Stimulated activated CD8-positive, alpha-beta memory T cell treated with anti-CD3 and anti-CD28 coated beads, Interleukin-4, amount 100 ng/mL, for 48 hours (primary cell): Measurements from ENCODE around the gene IL16.
"Not testable (repeated sequence)": the region's sequence is repeated elsewhere in the genome, so short reads cannot be mapped to it uniquely, and the experiment has no call there.

ENCODE experiments used
- DNase-seq: peaks from one replicate; pipeline ENCODE4 v3.0.0-alpha.2; 2020

Gene IL16

DNA sequence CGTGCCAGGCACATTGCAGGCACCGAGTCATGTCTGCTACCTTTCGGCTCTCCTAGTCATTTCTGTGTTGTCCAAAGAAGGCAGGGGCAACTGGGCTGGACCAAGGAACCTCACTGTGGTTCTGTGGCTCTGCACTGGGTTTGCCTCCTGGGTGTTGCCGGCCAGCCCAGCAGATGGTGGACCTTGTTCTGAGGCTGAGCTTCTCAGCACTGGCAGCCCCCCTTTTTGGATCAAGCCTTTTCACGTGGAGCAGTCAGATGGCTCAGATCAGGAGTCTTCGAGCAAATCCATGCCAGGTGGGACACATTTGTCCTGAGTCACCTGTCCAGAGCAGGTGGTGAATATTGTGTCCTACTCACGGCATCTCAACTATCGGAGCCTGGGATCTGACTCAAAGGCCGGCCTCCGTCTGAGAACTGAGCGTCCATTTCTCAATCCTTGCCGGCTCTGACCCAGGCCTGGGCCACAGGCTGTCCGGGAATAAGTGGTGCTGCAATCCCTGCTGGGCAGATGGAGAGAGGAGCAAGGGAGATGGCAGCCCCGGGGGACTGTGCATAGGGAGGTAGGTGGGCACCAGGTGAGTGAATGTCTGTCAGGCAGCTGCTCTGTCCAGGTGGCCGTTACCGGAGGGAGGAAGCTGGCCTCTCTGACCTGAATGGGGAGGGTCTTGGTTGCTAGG is at the start of gene IL16:
TSS of gene IL16 (plus strand) at position 304 of the 679 bp plus-strand sequence. CDS start 28,521 bp downstream, outside the sequence.
- no peak for DNase-seq

DNA sequence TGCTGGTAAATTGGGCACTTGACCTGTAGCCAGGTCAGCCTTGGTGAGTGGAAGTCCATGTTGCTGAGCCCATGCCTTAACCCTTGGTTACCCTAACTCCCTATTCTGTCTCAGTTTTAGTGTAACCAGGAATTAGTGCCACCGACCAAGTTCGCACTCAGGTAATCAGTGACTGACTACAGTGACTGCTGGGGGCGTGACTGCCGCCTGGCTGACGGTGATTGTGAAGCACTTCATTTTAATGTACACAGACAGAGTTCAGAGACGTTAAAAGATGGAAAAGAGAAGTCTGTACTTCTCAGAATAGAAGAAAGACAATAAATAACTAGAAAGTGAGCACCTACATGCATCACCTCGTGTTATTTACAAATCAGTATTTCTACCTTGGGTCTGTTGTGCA is 45.3 kb upstream of the IL16 start:
- no peak for DNase-seq

DNA sequence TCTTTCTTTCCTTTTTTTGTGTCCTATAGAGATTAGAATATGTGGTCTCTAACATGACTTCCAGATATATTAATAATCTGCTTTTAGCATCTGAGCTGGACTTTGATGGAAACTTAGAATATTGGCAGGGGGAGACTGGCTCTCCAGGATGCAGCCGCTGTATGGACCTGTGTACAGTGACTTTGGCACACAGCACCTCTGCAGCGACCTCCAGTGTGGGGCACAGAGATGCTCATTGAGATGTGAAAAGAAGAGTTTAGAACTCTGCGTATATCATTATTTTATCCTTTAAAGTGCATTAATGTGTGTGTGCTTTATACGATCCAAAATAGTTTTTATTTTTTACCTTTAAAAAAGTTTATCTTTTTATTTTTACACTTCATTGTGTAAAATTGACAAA is 44.3 kb upstream of the IL16 start:
- DNase-seq = no peak

DNA sequence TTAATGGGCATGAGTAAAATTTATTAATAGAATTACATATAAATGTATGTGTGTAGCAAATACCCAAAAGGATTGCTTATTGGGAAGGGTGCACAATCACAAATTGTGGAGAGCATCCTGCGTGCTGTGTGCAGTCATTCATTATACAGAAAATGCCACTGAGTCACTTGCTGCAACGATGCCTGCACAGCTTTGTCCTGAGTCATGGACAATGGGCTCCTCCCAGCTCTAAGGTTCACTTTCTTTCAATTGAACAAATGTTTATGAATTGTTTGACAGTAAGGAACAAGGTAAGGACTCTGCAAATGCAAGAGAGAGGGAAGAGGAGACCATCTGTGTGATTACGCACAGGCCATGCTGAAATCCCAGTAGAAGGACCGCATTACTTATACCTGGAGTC is 43.9 kb upstream of the IL16 start:
- no peak for DNase-seq

DNA sequence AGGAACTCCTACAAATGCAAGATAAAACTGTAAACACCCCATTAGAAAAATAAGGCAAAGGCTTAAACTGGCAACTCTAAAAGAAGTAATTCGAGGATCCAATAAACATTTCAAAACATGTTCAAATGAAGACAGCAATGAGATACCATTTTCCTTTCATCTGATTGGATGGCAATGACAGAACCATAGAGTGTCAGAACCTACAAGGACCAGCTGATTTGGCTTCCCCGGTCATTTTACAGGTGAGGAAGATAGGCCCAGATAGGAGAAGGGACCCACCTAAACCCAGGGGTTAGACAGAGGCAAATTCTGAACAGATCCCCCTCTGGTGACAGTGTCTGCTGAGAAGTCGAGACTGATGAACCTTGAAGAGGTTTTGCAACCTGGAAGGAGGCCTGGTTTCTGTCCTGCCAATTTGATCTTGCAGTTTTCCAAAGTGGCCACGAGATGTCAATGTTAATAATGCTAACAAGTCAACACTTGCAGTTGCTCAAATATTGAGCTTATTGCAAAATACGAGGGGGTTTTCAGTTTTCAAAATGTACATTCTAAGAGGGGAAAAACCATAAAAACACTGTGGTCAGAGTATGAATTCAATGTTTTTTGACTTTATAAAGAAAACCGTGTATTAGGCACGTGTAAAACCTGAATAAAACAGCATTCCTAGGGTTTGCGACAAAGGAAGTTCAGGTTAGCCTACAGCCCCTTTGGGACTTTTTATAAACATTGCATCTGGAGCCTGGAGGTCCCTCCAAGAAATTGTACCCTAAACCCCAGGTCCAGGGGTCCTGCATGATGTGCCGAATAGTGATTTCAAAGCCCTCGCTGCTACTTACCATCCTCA is 41.1 kb upstream of the IL16 start:
- DNase-seq = no peak

DNA sequence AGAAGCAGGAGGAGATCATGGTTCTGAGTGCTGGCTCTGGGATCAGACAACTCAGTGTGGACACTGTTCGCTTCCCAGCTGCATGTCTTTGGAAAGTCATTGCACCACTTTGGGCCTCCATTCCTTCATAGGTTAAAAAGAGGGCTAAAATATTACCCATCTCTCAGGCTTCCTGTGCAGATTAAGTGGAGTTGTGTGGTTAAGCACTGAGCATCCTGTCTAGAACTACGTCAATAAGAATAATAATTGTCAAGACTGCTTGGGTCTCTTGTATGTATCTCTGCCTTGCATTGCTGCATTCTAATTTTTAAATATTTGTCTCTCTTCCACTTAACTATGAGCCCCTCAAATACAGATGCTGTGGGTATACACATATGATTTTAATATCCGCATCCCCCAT is 40.4 kb upstream of the IL16 start:
- DNase-seq = no peak

DNA sequence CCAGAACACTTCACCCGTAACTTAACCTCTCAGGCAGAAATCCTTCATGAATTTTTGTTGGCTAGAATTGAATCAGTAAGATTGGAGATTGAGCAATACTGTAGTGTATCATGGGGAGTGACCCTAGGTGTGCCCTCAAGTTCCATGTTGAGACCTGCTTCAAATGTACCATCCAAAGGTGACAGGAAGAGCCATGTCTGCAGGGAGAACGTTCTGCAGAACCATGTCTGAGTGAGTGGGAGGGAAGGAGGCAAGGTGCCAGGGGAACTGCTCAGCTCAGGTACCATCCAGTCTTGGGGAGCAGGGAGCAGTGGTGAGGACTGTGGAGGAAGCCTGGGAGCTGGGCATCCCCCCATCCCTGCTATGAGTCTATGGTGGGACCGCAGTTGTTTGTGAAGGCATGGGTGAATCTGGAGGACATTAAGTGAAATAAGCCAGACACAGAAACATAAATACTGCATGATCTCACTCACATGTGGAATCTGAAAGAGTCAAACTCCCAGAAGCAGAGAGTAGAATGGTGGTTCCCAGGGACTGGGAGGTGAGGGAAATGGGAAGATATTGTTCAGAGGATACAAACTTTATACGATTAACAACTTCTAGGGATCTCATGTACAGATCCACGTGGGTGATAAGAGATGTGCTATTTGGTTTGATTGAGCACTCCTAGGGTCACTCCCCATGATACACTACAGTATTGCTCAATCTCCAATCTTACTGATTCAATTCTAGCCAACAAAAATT is 39.3 kb upstream of the IL16 start:
- no peak for DNase-seq

DNA sequence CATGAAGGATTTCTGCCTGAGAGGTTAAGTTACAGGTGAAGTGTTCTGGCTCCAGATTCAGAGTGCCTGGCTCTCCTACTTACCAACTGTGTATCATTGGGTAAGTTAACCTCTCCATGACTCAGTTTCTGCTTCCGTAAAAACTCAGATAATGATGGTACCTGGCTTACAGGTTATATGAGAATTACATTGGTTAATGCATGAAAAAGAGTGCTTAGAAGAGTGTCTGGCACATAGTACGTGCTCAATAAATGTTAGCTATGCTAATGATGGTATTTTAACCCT is 38.8 kb upstream of the IL16 start:
- no peak for DNase-seq

DNA sequence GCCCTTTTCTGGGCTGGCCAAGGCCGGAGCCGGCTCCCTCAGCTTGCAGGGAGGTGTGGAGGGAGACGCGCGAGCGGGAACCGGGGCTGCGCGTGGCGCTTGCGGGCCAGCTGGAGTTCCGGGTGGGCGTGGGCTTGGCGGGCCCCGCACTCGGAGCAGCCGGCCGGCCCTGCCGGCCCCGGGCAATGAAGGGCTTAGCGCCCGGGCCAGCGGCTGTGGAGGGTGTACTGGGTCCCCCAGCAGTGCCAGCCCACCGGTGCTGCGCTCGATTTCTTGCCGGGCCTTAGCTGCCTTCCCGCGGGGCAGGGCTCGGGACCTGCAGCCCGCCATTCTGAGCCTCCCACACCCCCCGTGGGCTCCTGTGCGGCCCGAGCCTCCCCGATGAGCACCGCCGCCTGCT is 38.1 kb upstream of the IL16 start:
- not testable (repeated sequence) for DNase-seq

DNA sequence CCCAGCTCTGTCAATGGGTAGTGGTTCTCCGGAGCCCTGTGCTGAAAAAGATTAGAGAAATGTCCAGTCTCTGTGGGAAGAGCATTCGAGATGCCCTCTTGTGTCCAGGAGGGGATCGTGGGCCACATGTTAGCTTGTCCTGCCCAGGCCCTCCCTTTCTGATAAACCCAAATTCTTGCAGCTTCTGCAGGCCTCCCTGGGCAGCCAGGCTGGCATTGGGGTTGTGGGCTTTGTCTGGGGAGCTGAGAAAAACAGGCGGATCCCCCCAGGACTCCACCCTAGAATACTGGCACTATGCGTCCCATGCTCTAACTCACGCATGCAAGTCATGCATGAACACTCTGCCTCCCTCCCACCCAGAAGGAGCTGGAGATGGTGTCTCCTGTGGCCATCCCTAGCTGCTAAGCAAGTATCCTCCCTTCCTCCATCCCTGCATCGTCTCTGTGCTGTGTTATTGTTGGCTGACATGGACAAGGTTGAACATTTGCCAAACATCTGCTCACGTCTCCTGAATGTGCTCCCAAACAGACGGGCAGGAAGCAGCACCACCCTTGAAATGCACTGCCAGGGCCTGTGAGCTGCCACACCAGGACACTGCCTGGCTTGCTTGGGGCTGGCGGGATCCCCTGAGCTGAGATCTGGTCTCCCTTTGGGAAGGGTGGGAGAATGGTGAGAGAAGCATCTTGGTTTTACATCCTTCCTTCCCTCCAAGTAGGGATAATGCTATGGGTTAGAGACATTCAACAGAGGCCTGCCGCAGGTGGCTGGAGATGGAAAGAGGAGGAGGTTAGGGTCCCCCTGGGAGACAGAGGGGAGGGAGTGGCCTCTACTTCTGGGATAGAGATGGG is 36.1 kb upstream of the IL16 start:
- DNase-seq = no peak

DNA sequence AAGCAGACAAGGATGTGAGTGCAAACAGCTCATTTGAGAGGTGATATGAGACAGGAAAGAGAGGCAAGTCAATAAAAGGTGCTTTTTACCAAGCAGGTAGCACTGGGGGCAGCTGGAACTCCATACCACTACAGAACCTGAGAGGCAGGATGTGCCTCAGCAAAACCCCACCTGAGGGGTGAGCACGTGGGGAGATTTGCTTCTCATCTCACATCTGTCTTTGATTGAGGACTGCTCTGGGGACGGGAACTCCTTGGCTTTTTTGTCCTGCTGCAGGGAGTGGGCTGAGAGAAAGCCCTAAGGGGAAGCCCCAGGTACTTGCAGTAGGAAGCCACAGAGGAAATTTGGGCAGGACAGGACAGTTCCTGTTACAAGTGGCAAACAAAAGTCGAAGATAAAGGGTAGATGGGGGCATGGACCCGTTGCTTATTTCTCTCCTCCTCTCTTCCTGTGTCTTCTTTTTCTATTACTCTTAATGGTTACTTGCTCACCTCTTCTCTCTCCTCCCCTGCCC is 35.5 kb upstream of the IL16 start:
- no peak for DNase-seq

DNA sequence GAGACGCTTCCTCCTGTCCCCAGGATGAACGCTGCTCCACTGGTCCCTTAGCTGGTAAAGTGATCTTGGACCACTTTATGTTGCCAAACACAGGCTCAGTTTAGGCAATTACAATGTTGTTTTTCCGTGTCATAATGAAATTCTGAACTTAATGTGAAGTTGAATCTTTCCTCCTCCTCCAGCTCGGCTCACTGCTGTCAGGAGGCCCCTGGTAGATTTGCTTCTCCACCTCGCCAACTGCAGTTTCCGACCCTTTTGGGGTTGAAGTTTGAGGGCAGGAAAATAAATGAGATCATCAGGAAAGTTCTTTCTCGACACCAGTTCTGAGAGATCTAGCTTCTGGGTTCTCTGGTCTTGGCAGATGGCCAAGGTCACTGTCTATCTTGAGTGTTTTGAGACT is 34.8 kb upstream of the IL16 start:
- no peak for DNase-seq

DNA sequence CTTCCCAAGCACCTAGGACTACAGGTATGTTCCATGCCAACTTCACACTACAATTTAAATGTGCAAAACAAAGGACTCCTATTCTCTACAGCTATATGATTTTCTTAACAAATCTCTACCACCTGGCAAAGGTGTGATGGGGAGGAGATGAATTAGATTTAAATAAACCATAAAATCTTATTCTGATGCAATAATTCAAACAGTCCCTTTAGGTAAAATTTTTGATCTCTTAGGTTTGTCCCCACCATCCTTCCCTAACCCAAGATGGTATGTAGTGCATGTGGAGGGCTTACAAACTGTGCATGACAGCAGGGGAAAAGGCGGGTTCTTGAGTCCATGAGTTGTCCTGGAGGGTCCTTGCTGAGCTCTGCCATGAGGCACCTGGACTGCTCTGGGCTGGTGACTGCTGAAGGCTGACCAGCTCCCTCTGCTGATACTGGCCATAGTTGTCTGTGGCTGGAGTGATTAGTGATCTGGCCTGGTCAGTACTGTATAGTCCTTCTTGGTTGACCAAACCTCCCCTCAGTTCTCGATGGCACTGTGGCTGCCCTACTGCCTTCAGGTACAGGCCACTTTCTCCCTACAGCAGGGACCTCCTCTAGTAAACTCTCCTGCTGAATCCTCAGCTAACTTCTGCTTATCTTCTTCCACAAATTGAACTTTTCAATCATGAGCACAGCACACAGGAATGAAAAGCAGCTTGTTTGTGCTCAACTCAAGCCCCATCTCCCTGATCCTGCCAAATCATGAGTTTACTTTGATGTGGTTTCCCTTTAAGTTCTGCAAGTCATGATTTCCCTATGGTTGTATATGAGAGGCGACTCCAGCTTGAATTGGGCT is 32.5 kb upstream of the IL16 start:
- DNase-seq = no peak

DNA sequence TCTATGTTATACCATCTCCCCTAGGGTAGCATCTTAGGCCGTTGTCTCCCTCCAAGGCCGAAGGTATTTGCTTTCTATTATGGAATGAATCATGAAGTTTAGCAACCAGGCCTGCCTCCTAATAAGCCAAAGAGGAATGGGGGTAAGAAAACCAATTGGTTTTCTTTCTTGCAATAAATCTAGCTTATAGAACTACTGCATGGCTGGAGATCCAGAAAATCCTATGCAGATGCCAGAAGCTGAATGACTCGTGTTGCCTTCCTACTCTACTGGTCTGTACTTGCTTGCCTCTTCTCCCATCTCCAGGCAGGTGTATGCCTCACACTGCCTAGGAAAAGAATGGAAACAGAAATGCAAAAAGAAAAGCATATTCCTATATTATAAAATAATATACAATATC is 31.1 kb upstream of the IL16 start:
- DNase-seq = no peak

DNA sequence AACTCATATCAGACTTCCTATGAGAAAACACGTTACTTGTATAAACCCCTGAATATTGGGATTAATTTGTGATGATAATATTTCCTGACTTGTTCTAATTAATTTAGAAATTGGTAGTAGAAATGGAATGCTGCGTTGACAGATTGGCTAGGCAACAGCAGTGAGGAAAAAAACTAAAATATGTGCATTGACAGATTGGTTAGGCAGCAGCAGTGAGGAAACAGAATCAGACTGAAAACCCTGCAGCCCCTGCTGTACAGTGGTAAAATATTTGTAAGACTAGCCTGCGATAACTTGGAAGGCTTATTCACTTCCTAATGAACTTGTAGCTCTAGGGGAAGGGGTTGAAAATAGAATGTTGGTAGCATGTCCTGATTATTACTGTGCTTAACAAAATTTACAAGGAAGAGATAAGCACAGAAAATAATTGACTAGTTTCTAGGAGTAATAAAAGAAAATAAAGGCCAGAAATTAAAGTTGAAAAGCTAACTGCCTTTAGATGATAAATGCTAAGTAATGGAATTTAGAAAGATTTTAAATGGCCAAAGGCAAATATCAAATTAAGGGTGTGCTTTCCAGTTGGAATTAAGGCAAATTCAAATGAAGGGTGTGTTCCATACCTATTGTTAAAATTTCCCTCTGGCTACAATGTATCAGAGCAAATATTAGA is 29.9 kb upstream of the IL16 start:
- no peak for DNase-seq

DNA sequence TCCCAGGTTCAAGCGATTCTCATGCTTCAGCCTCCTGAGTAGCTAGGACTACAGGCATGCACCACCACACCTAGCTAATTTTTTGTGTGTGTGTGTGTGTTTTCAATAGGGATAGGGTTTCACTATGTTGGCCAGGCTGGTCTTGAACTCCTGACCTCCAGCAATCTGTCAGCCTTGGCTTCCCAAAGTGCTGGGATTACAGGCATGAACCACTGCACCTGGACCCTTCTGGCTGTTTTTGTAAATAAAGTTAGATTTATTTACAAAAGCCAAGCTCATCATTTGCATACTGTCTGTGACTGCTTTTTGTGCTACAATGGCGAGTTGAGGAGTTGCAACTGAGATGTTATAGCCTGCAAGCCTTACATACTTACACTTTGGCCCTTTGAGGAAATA is 28.6 kb upstream of the IL16 start:
- no peak for DNase-seq

DNA sequence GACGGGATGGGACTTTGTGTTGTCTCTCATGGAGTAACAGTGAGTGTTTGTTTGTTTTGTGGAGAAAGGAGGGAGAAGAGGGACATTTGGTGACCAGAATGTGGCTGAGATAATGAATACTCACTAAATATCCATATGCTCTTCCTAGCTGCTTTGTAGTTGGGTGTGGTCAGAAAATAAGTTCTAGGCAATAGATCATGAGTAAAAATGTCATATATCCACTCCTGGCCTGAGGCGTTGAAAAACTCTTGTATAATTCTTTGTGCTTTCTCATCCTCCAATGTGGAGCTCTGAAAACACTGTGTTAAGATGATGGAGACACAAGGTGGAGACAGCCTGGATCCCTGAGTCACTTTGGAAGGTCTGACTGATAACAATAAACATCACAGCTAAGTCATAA is 28.0 kb upstream of the IL16 start:
- no peak for DNase-seq

DNA sequence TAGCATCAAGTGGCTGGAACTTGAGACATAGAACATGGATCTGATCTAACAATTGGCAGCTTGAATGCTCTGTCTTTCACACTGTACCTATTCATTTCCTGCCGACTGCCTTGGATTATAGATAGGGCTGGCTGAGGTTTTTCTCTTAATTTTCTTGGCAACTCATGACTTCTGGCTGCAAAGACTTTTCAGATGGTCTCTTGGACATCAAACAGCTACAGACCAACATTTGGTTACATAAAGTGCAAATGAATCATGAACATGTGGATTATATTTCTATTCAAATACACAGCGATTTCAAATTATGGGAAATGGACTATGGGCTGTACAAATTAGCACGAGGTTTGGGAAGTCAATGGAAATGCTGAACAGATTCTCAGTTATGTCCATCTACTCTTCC is 26.2 kb upstream of the IL16 start:
- no peak for DNase-seq

DNA sequence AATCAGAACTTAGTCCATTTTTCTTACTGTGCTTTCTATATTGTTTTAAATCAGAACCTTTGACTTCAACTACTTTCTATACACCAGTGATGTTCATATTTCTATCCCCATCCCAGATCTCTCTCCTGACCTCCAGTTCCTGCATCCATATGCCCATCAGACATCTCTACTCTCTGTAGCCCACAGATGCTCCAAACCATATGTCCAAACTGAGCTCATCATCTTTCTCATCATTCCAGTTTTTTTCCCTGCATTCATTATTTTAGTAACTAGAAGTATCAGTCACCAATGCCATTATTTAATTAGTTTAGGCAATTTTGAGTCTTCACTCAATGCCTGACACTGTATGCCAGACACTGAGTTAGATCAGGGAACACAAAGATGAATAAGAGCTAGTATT is 25.4 kb upstream of the IL16 start:
- no peak for DNase-seq

DNA sequence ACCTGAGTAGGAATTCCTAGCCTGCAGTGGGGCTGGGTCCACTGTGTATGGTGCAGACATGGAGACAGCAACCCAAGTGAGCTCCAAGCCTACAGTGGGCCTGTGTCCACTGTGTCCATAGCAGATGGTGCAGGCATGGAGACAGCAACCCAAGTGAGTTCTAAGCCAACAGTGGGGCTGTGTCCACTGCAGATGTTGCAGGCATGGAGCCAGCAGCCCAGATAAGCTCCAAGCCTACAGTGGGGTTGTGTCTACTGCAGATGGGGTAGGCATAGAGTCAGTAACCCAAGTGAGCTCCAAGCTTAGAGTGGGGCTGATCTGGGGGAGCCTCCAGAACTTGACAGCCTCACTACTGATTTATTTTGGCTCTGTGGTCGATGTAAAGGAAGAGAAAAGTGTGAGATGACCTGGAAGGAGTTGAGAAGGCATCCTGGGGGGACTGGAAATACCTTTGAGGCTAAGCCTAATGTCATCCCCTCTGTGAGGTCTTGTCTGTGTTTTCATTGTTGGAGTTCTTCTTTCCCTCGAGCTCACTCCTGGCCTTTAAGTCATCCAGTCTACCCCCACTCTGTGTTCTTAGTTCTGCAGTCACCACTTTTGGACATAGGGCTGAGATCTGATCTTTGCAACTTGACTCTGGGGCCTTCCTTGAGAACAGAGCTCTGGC is 22.4 kb upstream of the IL16 start:
- no peak for DNase-seq

DNA sequence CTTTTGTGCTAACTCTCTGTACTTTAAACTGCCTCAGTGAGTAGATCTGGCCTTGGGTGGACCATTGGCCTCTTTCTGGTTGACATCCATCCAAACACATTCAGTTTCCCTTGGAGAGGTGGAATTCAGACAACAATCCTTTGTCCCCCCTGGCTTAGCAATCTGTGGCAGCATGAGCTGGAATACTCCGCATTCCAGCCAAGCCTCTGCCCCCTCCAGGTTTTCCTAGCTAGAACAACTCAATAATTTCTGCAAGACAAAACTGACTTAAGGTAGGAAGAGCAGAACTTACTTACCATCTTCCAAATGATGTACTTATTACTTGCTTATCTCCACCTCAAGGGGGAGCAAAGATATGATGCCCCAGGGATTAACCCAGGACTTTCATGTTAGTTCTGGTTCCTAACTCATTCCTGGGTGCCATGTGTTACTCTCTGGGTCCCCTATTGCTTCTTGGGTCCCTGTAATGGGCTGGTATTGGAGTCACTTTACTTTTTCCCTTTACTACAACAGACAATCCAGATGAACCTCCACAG is 21.8 kb upstream of the IL16 start:
- no peak for DNase-seq
